Breast epithelium (tissue), 3 donors: ENCODE measurements around the gene SDSL.

Experiments
- POLR2A ChIP-seq: fragments of 450-650 bp; IDR thresholded peaks from one replicate; pipeline ENCODE4 v1.6.1; 2016; ENCODE audit warnings: antibody characterized with exemption, mild to moderate bottlenecking, moderate library complexity
- POLR2AphosphoS5 ChIP-seq, 3 donors: sonication (generic); formaldehyde crosslinking; IDR thresholded peaks; one replicate each; pipeline ENCODE4 v1.6.1; 2017; ENCODE audit warnings: antibody characterized with exemption in 3 of 3
- TF ChIP-seq, protein P1 (sequence below), 3 donors: fragments of 450-650 bp; IDR thresholded peaks; one replicate each; pipeline ENCODE4 v1.5.1; 2016 to 2017; ENCODE audit warnings: antibody characterized with exemption in 3 of 3, mild to moderate bottlenecking in 3 of 3, moderate library complexity in 3 of 3

DNA sequence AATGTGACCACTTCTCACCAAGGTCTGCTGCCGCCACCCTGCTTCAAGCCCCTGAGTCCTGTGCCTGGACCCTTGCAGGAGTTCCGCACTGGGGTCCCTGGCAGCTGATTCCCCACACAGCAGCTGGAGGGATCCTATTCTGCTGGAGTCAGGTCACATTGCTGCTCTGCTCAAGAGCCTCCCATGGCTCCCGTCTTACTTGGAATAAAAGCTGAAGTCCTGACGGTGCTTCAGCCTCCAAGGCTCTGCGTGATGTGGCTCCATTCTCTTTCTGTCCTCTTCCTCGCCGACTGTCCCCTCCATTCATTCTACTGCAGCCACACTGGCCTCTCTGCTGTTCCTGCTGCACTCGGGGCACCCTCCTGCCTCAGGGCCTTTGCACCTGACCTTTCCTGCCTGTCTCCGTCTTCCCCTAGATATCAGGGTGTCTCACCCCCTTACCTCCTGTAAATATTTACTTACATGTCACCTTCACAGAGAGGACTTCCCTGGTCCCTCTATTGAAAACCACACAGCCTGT is 7.6 kb upstream of the SDSL start:
- TF ChIP-seq, protein P1, sequence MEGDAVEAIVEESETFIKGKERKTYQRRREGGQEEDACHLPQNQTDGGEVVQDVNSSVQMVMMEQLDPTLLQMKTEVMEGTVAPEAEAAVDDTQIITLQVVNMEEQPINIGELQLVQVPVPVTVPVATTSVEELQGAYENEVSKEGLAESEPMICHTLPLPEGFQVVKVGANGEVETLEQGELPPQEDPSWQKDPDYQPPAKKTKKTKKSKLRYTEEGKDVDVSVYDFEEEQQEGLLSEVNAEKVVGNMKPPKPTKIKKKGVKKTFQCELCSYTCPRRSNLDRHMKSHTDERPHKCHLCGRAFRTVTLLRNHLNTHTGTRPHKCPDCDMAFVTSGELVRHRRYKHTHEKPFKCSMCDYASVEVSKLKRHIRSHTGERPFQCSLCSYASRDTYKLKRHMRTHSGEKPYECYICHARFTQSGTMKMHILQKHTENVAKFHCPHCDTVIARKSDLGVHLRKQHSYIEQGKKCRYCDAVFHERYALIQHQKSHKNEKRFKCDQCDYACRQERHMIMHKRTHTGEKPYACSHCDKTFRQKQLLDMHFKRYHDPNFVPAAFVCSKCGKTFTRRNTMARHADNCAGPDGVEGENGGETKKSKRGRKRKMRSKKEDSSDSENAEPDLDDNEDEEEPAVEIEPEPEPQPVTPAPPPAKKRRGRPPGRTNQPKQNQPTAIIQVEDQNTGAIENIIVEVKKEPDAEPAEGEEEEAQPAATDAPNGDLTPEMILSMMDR (IDR thresholded peaks at IDR 0.05): no peak
- no peak for TF ChIP-seq POLR2A
- no peak for TF ChIP-seq POLR2AphosphoS5 (IDR thresholded peaks at IDR 0.05)
